HG03025 (cell line): ENCODE measurements around the gene DNER.
"Not testable (repeated sequence)": the region's sequence is repeated elsewhere in the genome, so short reads cannot be mapped to it uniquely, and the experiment has no call there.

Experiments used
- ATAC-seq: cut with Tn5 transposase; IDR thresholded peaks from one replicate; pipeline ENCODE4 v1.9.1; 2021; ENCODE audit warnings: mild to moderate bottlenecking, moderate library complexity; ENCODE audit not compliant: unreplicated experiment, low FRiP score

DNER gene

DNA sequence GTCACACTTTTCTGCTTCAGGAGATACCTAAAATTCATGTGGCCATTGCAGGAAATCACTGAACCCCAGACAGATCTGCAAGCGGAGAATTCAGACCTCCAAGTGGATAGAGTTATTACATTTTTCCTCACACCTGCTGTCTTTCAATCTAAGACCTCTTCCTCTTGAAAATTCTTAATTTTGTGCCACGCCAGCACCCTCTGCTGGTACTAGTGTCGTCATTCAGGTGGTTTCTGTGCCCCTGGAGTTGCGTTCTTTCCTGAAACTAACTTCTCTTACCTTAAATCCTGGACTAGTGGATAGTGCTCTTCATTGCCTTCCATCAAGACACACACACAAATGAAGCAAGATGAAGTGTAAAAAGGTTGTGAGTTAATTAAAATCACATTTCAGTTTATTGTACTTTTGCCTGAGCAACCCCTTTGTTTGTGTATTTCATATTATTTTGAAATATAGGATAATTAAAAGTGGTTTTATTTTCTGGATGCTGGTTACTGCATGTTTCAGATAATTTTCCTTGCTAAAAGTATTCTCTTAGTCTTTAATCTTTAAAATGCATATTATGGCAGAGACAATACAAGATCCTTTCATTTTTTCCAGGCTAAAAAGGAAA, 1.6 kb upstream of the DNER start:
- ATAC-seq = no peak

DNA sequence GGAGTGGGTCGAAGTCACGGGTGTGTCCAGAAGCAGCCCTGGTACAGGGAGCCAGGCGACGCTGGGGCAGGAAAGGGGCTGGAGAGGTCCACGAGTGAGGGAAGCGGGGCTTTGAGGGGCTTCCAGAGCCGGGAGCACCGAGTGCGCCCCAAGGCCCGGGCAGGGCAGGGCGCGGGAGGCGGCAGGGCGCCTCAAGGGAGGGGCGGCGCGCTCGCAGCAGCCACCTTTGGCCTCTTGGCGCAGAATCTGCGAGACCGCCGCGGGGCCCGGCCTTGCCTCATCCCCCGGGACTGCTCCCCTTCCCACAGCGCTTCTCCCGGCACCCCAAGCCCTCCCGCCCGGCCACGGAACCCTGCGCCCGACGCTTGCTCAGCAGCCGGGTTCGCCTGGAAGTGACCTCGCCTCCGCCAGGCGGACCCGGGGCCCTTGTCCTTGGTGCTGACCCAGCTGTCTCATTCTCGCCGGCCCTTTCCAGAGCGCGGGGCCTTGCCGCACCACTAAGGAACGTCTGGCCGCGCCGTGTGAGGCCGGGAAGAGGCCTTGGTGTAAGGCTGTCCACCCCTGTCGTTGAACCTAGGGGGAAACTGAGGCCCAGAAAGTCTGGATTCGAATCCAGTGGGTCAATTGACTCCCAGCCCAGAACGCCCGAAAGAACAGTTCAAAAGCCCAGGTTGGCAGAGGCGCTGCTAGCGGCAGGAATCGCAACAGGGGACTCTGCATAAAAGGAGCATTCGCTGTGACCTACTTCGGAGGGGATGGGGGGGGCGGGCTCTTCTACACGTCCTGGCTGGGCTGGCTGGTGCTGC, 584 bp upstream of the DNER start:
- peak; percentile 44 for ATAC-seq

DNA sequence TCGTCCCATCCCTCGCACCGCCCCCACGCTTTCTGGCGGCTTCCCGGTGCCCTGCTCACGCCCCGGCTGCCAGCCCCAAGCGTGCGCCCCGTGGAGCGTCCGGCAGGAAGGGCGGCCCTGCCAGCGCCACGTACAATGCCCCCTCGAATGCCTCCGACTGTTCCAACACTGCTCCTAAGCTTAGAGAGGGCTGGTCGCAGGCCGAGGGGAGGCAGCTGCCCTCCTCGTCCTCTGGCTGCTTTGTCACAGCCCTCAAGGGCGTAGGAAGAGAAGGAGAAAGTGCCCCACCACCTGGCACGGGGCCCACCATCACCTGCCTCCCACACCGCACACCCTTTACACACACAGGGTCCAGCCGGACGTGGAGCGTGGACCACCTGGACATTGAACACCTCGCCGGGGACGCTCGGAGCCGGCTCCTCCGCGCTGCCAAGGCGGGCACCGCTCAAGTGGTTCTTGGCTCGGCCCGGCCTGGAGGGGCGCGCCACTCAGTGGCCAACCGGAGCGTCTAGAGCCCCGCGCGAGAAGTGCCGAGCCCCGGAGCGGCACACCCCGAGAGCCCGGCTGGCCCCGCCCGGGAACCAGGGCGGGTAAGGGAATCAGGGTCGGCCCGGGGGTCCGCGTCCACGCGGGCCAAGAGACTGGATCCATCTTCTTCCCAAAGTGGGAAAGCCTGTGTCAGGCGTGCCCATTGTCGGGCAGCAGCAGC, 830 bp downstream of the DNER start:
- ATAC-seq = peak; percentile 14

DNA sequence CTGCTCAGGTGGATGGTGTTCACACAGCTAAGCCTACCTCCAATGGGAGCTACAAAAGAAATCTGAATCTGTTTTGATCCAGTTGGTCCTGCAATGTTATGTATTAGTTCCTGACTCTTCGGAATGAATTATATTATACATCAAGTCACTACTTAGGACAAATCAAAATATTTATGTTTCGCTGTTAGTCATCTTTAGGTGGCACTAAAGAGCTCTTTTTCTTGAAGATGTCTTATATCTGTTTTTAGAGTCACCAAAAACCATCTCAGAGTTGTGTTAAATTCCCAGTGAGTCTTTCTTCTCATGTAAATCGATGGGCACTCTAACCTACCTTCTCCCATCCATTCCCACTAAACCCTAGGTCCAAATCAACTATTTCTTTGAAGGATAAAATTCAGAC, 2.2 kb downstream of the DNER start:
- ATAC-seq = no peak

DNA sequence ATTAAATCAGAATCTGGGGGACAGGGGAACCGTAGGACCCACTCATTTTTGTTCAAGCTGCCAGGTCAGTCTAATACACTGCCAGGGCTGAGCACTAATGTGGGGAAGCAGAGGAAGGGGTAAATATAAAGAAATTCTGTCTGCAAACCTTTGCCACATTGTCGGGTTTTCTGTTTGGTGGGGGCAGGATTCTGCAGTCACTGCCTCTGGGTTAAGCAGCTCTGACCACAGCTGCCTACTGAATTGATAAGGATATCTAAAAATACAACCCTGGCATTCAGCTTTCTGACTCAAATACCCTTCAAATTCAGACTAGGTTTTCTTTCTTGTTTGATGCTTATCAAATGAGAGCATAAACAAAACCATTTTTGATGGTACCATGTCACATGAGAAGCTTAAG, 6.0 kb downstream of the DNER start:
- ATAC-seq = no peak

DNA sequence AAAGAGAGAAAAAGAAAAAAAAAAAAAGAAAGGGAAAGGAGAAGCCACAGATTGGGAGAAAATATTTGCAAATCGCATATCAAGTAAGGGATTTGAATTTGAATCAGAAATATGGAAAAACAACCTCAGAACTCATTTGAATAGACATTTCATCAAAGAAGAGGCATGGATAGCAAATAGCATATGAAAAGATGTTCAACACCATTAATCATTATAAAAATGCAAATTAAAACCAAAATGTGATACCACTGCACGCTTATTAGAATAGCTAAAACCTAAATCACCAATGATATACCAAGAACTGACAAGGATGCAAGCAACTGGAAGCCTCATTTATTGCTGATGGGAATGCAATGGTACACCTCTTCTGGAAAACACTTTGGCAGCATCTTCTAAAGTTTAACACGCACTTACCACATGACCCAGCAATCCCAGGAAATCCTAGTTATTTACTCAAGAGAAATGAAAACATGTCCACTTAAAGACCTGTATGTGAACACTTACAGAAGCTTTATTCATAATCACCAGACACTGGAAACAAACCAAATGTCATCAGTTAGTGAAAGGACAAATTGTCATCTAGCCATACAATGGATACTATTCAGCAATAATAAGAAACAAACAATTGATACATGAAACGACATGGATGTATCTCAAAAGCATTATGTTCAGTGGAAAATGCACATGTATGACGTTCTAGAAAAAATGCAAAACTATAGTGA, 10.3 kb downstream of the DNER start:
- no peak for ATAC-seq

DNA sequence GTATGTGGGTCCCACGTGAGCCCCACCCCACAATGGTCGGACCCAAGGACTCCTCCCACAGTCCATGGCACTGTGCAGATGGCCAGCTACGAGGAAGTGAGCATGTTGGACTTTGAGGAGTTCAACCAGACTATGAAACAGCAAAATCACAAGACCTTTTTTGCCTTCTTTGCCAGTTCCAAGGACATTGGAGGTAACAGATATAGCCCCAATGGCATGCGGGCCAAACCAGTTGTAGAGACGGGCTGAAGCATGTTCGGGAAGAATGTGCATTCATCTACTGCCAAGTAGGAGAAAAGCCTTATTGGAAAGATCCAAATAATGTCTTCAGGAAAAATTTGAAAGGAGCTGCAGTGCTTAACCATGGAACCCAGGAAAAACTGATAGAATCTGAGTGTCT, 12.6 kb downstream of the DNER start:
- ATAC-seq = no peak

DNA sequence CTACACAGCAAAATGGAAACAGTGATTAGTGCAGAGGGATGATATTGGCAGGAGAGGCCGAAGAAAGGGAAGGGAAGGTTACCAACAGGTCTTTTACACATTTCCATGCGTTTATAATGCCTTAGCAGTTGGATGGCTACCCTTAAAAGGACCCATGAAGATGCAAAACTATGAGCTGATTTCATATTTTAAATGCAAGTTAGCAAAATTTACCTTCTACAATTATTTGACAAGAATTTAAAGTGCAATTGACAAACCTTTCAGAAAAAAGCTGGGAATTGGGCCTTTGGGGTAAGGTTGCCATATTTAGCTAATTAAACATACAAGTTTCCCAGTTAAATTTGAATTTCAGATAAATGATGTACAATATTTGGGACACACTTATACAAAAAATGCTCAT, 13.3 kb downstream of the DNER start:
- no peak for ATAC-seq

DNA sequence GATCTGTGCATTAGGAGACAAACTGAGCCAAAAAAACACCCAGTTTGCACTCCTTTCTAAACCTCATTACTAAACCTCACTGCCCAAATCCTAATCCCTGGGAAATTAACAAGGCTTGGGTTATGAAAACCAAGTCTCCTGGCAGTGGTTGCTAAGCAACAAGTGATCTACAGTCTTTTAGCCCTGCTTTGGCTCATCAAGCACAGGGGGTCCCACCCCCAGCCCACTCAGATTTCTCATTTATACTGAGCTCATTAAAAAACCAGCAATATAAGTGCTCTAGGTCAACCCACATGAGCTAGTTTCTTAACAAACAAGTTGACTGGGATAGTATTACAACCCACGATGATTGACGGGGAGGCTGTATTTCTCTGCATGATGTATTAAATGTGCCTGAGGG, 18.4 kb downstream of the DNER start:
- ATAC-seq = no peak

DNA sequence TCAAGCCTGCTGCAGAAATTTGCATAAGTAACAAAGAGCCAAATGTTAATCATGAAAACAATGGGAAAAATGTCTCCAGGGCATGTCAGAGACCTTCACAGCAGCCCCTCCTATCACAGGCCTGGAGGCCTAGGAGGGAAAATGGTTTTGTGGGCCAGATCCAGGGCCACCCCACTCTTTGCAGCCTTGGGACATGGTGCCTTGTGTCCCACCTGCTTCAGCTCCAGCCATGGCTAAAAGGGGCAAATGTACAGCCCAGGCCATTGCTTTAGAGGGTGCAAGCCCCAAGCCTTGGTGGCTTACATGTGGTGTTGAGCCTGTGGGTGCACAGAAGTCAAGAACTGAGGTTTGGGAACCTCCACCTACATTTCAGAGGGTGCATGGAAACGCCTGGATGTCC, 20.5 kb downstream of the DNER start:
- not testable (repeated sequence) for ATAC-seq

DNA sequence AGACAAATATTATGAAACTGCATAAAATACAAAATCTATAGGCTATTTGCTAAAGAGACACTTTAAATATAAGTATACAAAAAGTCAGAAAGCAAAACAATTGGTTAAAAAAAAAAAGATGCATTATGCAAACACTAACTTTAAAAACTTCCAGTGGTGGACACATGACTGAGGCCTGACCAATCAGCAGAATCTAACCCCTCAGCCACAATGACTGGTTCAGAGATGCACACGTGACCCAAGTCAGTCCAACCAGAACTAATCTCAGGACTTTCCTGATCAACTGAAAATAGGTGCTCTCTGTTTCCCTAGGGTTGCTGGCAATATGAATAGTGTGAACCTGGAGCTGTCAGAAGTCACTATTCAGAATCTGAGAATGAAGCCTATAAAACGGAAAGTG, 22.7 kb downstream of the DNER start:
- ATAC-seq = no peak

DNA sequence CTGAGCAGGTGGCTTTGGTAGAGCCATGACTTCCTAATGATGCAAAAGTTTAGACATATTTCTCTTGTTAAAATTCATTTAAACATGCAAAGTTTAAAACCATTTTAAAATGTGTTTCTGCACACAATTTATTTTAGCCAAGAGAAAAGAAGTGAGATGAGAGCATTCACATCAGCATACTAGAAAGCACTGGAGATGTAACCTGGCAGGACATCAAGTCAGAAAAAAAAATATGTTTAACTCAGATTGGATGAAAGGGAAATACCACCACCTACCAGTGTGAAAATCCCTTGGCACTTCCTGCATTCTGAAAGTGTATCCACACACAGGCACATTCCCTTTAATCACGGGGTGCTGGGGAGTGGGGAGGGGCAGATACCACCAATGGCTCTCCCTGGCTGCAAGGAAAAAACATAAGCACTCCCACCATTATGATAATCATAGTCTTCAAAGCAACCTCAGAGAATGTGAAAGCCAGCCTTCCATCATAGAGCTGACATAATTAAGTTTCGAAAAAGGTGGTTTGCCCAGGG, 25.0 kb downstream of the DNER start:
- no peak for ATAC-seq

DNA sequence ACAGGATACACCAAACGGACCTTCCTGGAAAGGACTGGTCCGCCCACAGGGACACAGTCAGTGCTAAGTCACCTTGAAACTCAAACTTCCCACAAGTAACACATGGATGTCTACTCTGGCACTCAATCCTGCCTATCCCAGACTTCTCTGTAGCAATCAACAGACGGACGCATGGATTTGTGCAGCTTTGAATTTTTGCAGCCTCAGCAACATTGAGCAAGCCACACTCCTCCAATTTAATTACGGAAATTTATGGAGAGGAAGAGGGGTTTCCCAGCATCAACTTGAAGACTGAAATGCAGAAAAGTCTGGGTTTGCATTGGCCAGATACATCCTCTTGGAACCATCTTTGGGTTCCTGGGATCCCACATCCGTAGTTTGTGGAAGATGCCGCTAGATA, 26.2 kb downstream of the DNER start:
- no peak for ATAC-seq

DNA sequence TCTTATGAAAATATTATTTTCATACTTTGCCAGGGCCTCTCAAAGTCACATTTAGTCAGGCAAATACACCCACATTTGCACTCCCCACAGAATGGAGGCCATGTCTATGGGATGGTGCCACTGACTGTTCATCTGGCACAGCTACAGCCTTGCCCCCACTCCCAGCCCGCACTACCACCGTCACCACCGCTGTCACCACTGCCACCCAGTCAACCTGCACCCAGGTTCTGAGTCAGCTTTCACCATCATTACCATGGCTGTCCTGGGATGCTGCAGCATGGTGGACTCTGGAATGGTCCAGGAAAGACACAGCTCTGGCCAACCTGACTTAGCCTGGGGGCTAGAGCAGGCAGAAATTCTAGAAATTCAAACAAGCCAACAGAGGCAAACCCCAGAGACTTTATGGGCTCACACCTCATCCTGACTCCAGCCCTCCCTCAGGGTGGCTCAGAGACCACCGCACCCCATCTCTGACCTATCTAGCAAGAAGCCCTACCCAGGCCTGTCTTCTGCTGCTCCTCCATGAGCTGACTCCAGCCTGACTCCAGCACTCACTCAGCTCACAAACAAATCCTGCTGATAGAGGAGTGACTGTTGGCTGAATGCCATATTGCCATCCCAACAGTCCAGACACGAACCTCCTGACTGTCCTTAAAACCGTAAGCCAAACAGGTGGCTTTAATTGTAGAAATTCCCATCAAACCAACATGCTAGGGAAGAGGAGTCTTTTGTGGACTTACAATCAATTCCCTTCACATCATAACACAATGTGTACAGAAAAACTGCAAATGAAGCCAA, 28.0 kb downstream of the DNER start:
- no peak for ATAC-seq

DNA sequence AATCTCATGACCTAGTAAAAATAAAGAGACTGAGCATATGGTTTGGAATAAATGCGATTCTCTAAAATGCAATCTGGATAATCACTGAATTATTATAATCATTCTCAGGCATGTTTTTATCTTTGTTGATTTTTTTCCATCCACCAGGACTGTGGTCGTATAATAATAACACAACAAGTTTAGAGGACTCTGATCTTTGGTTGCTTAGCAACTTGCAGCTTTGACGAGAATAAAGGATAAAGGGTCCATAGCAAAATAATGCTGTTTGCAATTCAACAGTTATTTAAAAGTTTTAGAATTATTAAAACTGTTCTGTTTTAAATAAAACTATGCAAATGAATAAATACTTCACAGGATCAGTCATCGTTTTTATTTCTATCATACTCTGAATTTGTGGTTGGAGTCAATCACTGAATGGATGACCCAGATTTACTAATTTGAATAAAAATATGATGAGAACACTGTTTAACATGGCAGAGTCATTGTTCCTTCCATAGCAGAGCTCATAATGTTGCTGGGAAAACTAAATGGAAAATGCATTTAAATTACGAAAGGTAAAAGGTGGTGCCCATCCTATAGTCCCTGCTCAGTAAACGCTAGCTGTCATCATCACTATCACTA, 29.3 kb downstream of the DNER start:
- no peak for ATAC-seq

DNA sequence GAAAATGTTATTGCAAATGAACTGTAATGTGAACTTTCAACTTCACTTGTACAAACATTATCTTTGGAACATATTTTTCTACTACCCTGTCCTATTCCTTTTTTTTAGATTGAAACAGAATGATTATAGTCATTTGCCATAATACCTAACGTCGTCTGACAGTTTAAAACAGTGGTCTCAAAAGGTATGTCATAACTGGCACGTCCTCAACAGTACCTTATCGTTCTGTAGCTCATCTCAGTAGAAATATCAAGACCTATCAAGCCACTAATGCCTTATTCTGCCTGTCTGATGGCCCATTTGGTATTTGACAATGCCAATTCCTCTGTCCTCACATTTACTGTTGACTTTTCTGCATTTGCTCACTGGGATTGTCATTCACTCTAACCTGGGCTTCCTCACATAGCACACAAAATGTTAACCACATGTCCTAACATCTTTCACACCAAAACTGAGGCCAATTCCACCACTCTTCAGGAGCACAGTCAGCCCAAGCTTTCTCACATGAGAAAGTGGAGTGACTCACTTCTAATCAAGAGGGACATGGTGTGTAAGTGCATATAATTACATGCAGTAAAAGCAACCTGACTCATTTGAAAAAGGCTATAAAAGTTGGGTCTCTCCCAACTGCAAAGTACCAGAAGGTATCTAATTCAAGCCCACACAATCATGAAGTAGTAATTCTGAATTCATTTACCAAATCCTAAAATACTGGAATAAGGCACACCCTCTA, 34.8 kb downstream of the DNER start:
- no peak for ATAC-seq

DNA sequence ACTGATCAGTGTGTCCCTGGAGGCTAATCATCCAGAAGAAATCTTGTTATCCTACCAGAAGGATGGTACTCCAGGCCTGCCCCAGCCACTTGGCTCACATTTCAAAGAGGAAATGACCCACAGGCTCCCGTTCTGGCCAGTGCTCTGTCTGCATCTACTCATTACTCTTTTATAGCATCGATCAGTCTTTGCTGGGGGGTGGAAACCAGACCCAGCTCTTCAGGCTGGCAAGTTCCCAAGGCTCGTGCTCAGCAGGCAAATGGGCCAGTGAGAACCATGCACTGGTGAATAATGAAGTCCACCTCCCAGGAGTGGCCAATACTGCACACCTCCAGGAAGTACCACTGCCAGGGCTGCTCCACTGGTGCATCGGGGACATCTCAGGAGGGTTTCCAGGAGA, 38.8 kb downstream of the DNER start:
- no peak for ATAC-seq

DNA sequence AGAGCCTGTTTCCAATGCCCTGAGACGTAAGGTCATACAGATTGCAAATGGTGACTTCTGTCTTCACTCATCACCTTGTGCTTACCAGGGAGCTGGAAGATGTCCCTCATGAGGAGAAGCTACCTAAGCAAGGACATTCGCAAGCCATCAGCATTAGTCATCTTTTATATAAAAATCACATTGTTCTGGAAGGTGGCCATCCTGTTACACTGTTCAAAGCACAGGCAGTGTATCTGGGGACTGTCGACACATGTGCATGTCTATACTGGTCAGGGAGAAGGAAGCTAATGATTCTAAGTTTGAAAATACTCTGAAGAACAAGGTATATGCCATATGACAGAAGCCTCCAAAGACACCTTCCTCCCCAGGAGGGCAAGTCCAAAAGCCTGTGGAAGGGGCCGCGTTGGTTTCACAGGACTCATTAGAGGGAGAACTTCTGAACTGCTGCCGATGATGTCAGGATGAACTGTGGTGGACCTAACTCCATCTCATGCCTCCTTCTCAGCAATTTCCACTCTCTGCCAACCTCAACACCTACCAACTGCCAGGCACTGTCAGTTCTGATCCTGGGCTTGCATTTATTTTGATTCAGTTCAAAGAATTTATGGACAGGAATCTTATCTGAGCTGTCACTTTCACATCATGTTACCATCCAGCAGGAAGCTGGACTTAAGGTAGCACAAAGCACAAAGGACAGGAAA, 39.4 kb downstream of the DNER start:
- ATAC-seq = no peak
